Measurements from ENCODE around the gene VSNL1.

DNA sequence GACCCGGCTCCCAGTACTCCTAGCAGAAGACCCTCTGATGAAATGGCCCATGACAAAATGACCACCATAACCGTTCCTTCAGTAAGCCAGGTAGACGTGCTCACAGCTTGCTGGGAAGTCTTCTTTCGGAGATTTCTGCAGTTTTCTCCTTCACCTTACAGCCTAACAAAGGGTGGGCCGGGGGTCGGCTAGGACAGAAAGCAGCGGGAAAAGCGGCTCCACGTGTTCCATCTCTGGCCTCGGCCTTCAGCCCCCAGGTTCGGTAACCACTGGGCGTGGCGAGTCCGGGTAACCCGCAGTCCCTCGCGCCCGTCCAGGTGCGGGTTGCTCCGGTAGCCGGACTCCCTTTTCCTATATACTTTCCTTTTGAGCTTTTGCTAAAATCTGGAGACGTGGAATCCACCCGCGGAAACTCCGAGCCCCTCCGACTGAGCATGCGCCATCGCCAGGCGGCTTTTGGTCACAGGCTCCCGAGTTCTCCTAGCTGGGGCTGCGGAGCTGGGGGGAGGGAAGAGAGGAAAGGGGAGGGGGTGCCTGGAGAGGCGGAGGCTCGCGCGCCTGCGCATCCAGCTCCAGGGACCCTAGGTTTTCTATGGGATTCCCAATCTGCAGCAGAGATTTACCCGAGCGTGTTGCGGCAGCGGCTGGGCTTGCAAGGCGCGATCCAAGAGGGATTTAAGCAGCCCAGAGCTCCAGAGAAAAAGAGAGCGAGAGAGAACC is at the start of gene VSNL1:
- TF ChIP-seq, protein P1, sequence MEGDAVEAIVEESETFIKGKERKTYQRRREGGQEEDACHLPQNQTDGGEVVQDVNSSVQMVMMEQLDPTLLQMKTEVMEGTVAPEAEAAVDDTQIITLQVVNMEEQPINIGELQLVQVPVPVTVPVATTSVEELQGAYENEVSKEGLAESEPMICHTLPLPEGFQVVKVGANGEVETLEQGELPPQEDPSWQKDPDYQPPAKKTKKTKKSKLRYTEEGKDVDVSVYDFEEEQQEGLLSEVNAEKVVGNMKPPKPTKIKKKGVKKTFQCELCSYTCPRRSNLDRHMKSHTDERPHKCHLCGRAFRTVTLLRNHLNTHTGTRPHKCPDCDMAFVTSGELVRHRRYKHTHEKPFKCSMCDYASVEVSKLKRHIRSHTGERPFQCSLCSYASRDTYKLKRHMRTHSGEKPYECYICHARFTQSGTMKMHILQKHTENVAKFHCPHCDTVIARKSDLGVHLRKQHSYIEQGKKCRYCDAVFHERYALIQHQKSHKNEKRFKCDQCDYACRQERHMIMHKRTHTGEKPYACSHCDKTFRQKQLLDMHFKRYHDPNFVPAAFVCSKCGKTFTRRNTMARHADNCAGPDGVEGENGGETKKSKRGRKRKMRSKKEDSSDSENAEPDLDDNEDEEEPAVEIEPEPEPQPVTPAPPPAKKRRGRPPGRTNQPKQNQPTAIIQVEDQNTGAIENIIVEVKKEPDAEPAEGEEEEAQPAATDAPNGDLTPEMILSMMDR (IDR thresholded peaks at IDR 0.05) = no peak
- TF ChIP-seq EP300 (IDR thresholded peaks at IDR 0.05) = no peak
